ENCODE results near the gene CUL1.

DNA sequence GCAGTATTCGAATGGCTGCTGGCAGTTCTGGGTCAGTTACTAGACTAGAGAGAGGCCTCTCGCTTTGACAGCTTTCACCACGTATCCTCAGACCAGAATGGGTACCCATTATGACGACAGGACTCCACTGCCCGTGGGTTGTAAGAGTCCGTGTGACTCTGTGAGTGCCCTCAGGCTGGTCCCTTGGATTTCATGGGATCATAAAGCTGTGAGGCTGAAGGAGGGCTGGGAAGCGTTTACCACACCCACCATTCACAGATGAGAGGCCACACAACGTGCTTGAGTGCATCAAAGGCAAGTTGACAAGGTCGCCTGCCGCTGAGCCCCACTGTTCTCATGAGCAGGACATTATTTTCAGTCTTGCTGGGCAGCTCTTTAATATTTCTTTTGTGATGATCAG, 98.1 kb downstream of the CUL1 start:
- TF ChIP-seq, protein P1, sequence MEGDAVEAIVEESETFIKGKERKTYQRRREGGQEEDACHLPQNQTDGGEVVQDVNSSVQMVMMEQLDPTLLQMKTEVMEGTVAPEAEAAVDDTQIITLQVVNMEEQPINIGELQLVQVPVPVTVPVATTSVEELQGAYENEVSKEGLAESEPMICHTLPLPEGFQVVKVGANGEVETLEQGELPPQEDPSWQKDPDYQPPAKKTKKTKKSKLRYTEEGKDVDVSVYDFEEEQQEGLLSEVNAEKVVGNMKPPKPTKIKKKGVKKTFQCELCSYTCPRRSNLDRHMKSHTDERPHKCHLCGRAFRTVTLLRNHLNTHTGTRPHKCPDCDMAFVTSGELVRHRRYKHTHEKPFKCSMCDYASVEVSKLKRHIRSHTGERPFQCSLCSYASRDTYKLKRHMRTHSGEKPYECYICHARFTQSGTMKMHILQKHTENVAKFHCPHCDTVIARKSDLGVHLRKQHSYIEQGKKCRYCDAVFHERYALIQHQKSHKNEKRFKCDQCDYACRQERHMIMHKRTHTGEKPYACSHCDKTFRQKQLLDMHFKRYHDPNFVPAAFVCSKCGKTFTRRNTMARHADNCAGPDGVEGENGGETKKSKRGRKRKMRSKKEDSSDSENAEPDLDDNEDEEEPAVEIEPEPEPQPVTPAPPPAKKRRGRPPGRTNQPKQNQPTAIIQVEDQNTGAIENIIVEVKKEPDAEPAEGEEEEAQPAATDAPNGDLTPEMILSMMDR (IDR thresholded peaks at IDR 0.05) = no peak
- no peak for TF ChIP-seq POLR2AphosphoS5 (IDR thresholded peaks at IDR 0.05; ENCODE audit: insufficient read depth in 1 of 2, low read depth in 1 of 2)
- TF ChIP-seq POLR2A (IDR thresholded peaks at IDR 0.05) = no peak
